Adrenal gland (tissue), 5 donors: ENCODE data around the gene NOP16.

Experiments used
- POLR2A ChIP-seq, 2 donors: fragments of 450-650 bp; IDR thresholded peaks; one replicate each; pipeline ENCODE4 v1.6.1; 2017; ENCODE audit warnings: antibody characterized with exemption in 2 of 2, mild to moderate bottlenecking in 2 of 2, moderate library complexity in 1 of 2
- TF ChIP-seq, protein P1 (sequence below), 6 experiments: fragments of 450-650 bp in 4 of 6; fragments of 200-600 bp in 2 of 6; sonication (generic) in 1 of 6; IDR thresholded peaks; 1 replicate in 5 of 6; 2 replicates in 1 of 6; pipeline versions ENCODE4 v1.5.1 to v1.8.0; 2016 to 2021; ENCODE audit warnings: antibody characterized with exemption in 6 of 6, mild to moderate bottlenecking in 2 of 6, moderate library complexity in 1 of 6
- donor health status: DM: no; HTN: no; CAD: no.

DNA sequence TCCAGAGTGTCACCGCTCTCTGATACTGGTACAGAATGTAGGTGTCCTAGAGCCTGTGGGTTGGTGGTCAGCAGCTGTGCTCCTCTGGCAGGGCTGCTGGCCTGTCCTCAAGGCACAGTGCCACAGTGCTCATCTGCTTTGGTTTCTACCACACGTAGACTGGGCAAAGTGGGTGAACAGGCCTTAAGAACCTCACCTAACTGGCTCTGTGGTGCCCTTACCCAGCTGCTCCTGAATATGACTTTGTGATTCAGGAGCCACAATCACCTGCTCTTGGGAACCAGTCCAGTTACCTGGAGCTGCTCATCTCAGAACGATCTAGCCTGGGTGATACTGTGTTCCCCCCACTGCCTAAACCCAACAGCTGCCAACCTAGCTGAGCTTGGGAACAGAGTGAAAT lies 6.4 kb downstream of the NOP16 start:
- TF ChIP-seq, protein P1, sequence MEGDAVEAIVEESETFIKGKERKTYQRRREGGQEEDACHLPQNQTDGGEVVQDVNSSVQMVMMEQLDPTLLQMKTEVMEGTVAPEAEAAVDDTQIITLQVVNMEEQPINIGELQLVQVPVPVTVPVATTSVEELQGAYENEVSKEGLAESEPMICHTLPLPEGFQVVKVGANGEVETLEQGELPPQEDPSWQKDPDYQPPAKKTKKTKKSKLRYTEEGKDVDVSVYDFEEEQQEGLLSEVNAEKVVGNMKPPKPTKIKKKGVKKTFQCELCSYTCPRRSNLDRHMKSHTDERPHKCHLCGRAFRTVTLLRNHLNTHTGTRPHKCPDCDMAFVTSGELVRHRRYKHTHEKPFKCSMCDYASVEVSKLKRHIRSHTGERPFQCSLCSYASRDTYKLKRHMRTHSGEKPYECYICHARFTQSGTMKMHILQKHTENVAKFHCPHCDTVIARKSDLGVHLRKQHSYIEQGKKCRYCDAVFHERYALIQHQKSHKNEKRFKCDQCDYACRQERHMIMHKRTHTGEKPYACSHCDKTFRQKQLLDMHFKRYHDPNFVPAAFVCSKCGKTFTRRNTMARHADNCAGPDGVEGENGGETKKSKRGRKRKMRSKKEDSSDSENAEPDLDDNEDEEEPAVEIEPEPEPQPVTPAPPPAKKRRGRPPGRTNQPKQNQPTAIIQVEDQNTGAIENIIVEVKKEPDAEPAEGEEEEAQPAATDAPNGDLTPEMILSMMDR (IDR thresholded peaks at IDR 0.05), result no peak
- TF ChIP-seq POLR2A (IDR thresholded peaks at IDR 0.05), result no peak
